T-helper 1 cell (primary cell): Measurements from ENCODE around the gene MARCHF10.
"Not testable (repeated sequence)": the region's sequence is repeated elsewhere in the genome, so short reads cannot be mapped to it uniquely, and the experiment has no call there.

Experiments used
- DNase-seq, 5 donors: peaks; one replicate each; pipeline ENCODE4 v3.0.0-alpha.2; 2012 to 2020

MARCHF10 gene

GRCh38 chr17:62785983-62786382 lies 22.1 kb downstream of the MARCHF10 start:
- not testable (repeated sequence) for DNase-seq

DNA sequence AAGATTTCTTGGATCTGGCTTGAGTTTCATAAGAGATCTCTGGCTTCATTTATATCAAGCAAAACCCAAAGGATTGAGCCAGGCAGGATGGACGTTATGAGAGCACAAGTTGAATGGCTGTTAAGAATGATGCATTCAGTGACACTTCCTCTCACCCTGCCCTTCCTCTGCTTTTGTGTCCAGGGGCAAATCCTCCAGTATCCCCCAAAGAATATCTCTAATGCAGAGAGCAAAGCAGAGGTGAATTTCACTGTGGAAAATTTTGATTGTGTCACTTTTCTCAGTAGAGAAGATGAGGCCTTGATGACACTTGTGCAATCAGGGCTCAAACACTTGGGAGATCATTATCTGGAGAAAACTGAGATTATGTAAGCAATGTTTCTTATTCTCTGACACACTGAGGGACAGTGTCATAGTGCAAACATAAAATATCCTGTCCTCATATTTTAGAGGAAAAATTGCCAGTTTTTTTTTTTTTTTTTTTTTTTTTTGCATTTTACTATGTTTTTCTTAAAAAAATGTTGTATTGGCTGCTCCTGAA lies 25.3 kb downstream of the MARCHF10 start:
- DNase-seq = no peak

DNA sequence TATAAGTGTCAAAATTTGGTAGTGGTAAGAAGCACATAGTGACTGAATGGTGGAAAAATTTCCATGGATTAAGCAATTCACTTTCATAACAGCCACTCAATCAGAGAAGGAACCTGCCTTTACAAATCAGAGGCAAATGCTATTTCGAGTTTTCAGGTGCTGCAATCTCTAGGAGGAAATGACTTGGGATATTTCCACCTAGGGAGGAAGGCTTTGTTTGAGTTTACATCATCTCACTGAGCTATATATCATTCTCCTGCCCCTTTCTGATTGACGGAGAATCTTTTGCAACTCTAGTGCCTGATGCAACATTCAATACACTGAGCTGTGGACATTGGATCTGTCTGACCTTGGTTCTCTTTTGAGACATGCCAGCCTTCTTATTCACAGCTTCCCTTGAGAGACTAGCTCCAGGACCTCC lies 26.3 kb downstream of the MARCHF10 start:
- no peak for DNase-seq

DNA sequence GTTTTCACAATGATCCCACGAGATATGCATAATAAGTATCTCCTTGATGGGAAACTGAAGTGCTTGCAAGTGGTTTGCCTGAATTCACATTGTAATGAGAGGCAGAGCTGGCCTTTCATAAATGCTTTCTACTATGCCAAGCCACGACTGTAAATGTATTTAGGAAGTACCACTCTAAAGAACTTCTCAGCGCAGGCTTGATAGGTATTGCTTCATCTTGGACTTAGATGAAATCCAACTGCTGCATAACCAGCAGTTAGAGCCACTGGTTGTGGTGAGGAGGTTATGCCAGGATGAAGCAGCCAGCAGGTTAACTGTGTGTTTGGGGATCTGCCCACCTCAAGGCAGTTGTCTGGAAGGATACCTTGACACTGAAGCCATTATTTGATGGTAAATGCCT lies 26.8 kb downstream of the MARCHF10 start:
- no peak for DNase-seq

- no peak for DNase-seq
These were observed 27.2 kb downstream of the MARCHF10 start for GRCh38 chr17:62780951-62781350.

GRCh38 chr17:62780269-62780668 lies 27.8 kb downstream of the MARCHF10 start:
- no peak for DNase-seq

GRCh38 chr17:62778990-62779681 lies 29.0 kb downstream of the MARCHF10 start:
- DNase-seq = peak in 1 of 5 donors; percentile 14

DNA sequence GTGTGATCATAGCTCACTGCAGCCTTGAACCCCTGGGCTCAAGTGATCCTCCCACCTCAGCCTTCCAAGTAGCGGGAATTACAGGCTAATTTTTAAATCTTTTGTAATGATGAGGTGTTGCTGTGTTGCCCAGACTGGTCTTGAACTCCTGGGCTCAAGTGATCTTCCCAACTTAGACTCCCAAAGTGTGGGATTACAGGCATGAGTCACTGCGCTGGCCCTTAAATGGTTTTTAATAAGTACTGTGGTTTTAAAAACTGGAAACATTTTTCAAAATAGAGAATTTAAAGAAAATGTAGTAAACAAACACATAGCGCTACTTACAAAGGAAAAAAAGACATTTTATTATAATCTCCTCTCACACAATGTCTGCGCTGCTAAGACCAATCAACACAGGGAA lies 32.2 kb downstream of the MARCHF10 start:
- DNase-seq = no peak

GRCh38 chr17:62774338-62774737 lies 33.8 kb downstream of the MARCHF10 start:
- no peak for DNase-seq

DNA sequence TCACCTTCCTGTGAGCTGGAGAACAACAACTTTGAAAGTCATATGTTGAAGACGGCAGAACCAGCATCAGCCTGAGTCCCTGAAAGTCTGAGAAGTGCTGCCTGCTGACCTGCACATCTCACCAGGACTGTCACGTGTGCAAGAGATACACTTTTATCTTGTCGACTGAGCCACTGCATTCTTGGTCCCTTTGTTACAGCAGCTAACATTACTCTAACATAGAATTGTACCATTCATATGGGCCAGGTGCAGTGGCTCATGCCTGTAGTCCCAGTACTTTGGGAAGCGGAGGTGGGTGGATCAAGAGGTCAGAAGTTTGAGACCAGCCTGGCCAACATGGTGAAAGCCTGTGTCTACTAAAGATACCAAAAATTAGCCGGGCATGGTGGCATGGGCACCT lies 40.1 kb downstream of the MARCHF10 start:
- DNase-seq = no peak

GRCh38 chr17:62765351-62765750 lies 42.8 kb downstream of the MARCHF10 start:
- DNase-seq = no peak

DNA sequence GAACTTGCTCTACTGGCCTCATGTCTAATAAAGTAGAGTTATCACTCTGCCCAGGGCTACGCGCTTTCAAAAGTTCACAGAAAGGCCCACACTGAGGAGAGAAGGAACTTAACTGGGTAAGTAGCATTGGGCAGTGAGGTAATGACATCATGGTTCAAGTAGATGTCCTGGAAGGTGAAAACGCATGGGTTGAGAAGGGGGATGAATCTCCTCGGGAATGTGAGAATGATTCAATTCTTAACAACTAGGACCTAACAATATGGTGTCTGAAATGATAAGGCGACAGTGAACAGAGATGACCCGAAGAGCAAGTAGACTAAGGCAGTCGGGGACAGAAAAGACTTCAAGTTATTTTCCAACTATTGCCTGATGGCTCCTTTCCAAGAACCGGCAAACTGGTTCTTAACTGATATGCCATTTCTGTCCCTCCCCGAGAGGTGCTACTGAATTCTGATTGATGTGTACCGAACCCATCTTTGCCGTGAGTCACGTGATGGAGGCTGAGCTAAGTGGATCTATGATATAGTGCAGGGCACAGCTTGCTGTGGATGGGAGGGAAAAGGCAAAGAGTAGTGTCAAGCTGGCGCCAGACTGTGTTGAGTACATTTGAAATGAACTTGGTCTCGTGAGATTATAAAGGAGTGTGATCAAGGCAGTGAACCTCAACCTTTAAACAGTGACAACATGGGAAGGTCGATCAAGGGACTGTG lies 44.1 kb downstream of the MARCHF10 start:
- DNase-seq = no peak

DNA sequence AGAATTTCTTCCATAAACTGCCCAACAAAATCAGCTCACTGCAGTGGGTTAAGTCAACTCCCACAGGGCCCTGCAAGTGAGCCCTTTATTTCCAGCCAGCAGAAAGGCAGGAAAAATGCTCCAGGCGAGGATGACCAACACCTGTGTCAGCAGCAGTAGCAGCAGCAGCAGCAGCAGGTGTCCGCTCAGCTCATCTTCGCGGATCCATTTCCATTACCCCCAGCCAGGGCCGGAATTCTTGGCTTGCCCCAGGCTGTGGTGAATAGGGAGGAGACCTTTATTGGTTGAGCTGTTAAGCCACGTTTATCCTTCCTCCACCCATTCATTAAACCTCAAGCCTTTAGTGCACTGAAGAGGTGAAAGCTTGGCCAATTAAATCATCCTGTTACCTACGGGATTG lies 46.2 kb downstream of the MARCHF10 start:
- DNase-seq = no peak

GRCh38 chr17:62760945-62761267 lies 47.2 kb downstream of the MARCHF10 start:
- DNase-seq = no peak

- no peak for DNase-seq
These were observed 47.8 kb downstream of the MARCHF10 start for GRCh38 chr17:62760059-62760944.

DNA sequence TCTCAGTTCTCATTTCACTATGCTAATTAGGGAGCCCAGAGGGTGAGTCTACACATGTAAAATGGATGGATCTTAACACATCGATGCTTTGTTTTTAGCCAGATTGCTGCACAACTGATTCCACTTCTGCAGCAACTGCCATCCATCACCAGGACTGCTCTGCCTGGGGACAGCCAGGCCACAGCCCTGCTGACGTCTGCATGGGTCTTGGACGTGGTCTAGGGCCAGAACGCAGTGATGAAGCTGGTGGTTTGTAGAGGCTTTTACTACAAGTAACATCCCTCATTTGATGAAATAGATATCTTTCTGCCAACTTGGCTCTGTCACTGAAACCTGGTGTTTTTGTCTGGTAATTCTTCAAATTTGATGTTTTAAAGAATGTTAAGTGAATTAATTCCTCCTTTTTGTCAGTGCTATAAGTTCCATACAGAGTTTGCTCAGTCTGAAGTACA lies 50.6 kb downstream of the MARCHF10 start:
- no peak for DNase-seq

DNA sequence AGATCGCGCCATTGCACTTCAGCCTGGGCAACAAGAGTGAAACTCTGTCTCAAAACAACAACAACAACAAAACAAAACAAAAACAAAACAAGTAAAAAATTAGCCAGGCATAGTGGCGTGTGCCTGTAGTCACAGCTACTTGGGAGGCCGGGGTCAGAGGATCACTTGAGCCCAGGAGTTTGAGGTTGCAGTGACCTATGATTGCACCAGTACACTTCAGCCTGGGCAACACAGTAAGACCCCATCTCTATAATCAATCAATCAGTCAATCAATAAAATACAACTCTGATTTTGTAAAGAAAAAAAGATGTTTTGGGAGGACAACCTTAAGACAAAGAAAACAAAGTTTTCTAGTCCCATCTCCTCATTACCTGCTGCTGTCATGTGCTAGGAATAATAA lies 51.9 kb downstream of the MARCHF10 start:
- no peak for DNase-seq

GRCh38 chr17:62755141-62755851 lies 52.8 kb downstream of the MARCHF10 start:
- DNase-seq = no peak

DNA sequence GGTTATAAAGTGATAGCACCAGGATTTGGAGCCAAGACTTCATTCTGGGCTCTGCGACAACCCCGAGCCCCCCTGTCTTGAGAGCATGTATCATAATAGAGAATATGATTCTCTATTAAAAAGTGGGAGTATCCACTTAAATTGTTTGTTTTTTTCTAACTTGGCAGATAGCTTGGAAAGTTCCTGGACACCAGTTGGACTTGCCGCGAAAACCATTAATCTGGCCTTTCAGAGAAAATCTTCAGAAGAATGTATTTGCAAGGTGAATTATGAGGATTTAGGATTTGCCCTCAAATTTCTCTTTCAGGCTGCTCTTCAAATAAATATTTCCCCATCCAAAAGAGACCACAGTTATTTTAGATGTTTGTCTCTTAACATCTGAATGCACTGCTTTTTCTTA lies 53.5 kb downstream of the MARCHF10 start:
- DNase-seq = no peak

DNA sequence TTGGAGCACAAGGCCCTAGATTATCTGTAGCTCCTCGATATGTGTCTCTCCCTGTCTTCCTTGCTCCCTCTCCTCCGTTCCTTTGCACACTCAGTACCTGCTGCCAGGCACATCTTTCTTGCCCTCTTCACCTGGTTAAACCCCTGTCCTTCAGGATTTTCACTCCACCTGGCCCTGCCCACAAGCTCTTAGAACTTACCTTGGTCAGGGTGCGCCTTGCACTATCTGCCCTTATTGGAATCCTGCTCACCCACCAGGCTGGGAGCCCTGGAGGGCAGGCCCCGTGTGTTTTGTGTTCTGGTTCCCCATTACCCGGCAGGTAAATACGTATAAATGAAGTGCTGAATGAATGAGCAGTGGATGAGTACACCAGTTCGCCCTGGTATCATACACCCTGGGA lies 54.6 kb downstream of the MARCHF10 start:
- DNase-seq = no peak

DNA sequence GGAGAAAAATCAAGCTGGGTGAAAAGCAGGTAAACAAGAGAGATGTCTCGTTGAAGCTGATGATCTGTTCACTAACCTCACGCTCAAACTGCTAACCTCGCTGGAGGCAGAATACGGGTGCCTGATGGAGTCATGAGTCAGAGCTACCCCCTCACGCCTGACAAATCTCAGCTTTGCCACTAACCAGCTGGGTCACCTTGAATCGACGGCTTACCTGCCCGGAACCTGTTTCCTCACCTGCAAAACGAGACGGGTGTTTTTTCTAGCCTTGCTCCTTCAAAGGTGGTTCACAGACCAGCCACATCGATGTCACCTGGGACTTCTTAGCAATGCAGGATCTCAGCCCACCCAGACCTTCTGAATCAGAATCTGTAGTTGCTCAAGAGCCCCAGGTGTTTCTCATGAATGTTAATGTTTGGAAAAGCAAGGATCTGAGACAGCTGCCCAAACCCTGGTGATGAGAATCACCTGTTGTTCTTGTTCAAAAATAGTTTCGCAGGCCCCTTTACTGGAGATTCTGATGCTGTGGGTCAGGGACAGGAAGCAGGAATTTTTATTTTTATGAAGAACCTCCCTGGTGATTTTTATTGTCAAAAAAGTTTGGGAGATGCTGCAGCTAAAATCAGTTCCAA lies 56.9 kb downstream of the MARCHF10 start:
- DNase-seq = no peak

GRCh38 chr17:62750631-62751051 lies 57.5 kb downstream of the MARCHF10 start:
- no peak for DNase-seq
